ENCODE results near the gene SCN1A.

DNA sequence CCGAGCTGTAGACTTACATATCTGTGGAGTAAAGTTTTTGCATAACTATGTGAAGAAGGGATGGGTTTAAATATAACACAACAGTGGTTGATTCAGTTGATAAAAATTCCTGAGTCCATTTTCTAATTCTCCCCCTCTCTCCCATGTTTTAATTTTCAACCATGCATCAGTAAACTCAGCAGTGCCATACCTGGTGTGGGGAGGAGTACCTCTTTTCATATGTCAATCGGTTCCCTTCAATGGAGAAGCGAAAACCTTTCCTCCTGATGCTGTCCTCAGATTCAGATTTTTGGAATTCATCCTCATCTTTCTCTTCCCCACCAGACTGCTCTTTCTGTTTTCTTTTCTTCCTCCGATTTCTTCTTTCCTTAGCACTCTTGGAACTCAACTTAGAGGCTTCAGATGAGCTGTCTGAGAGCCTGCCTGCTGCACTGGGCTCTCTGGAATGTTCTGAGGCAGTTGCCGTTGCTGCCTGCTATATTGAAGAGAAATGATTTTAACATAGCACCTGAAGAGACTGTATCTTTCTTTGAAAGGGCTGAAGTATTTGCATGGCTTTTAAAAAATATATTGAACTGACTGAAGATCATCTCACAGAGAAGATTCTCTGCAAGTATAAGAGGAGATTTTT, 82.9 kb downstream of the SCN1A start:
- no peak for TF ChIP-seq POLR2A (IDR thresholded peaks at IDR 0.05; ENCODE audit: low read depth, low read length)
- TF ChIP-seq POLR2AphosphoS5 (IDR thresholded peaks at IDR 0.05; ENCODE audit: low read depth, low read length): no peak
- no peak for TF ChIP-seq TAF1 (IDR thresholded peaks at IDR 0.05; ENCODE audit: low read depth, low read length)
- TF ChIP-seq PAX5 (IDR thresholded peaks at IDR 0.05; ENCODE audit: insufficient read depth, low read length, severe bottlenecking): no peak
- no peak for TF ChIP-seq SPI1 (IDR thresholded peaks at IDR 0.05; ENCODE audit: low read depth, low read length)
- TF ChIP-seq POU2F2 (IDR thresholded peaks at IDR 0.05; ENCODE audit: low read depth, low read length): no peak
